ENCODE measurements around the gene WDR88. TPM values are rescaled to one million over a fixed set of nuclear protein-coding genes. Genes with fewer than 3 reads are reported as not detected.
"Not testable (repeated sequence)": the region's sequence is repeated elsewhere in the genome, so short reads cannot be mapped to it uniquely, and the experiment has no call there.

Gene WDR88
- total RNA-seq, 3 donors from 2014 or later, result not detected

GRCh38 chr19:33214596-33214995 lies 82.7 kb downstream of the WDR88 start:
- ATAC-seq, result no peak
- H3K4me3 Mint-ChIP-seq, result no peak overlapping the region
- DNase-seq, result no peak
- H3K9me3 Mint-ChIP-seq, result no peaks in the 10 kb centered on the region
- no peaks in the 10 kb centered on the region for H3K4me1 Mint-ChIP-seq (ENCODE audit: low read depth)
- no peaks in the 10 kb centered on the region for H3K27me3 Mint-ChIP-seq (ENCODE audit: low read depth)
- no peaks in the 10 kb centered on the region for H3K36me3 Mint-ChIP-seq (ENCODE audit: insufficient read depth)

- H3K4me1 Mint-ChIP-seq (ENCODE audit: low read depth), result no peaks in the 10 kb centered on the region
- DNase-seq (no peak), ATAC-seq (no peak)
- no peak overlapping the region for H3K4me3 Mint-ChIP-seq
- H3K36me3 Mint-ChIP-seq (ENCODE audit: insufficient read depth), result no peaks in the 10 kb centered on the region
- H3K9me3 Mint-ChIP-seq, result no peaks in the 10 kb centered on the region
- H3K27me3 Mint-ChIP-seq (ENCODE audit: low read depth), result peaks cover 4% of the 10 kb centered on the region
Observed at GRCh38 chr19:33215438-33216197, 83.7 kb downstream of the WDR88 start.

- H3K4me1 Mint-ChIP-seq (ENCODE audit: low read depth), result no peaks in the 10 kb centered on the region
- no peaks in the 10 kb centered on the region for H3K9me3 Mint-ChIP-seq
- ATAC-seq (no peak), DNase-seq (no peak)
- peaks cover 11% of the 10 kb centered on the region for H3K27me3 Mint-ChIP-seq (ENCODE audit: low read depth)
- no peaks in the 10 kb centered on the region for H3K36me3 Mint-ChIP-seq (ENCODE audit: insufficient read depth)
- H3K4me3 Mint-ChIP-seq, result no peak overlapping the region
Observed at GRCh38 chr19:33216198-33216830, 84.4 kb downstream of the WDR88 start.

GRCh38 chr19:33217881-33218280 lies 86.0 kb downstream of the WDR88 start:
- DNase-seq (no peak), ATAC-seq (no peak)
- Mint-ChIP-seq H3K9me3 (no peaks in the 10 kb centered on the region), H3K4me1 (ENCODE audit: low read depth) (no peaks in the 10 kb centered on the region), H3K4me3 (no peak overlapping the region), H3K36me3 (ENCODE audit: insufficient read depth) (no peaks in the 10 kb centered on the region), H3K27me3 (ENCODE audit: low read depth) (peaks cover 16% of the 10 kb centered on the region)

- no peaks in the 10 kb centered on the region for H3K4me1 Mint-ChIP-seq (ENCODE audit: low read depth)
- DNase-seq (no peak), ATAC-seq (no peak)
- H3K9me3 Mint-ChIP-seq, result no peaks in the 10 kb centered on the region
- no peaks in the 10 kb centered on the region for H3K36me3 Mint-ChIP-seq (ENCODE audit: insufficient read depth)
- peaks cover 25% of the 10 kb centered on the region for H3K27me3 Mint-ChIP-seq (ENCODE audit: low read depth)
- no peak overlapping the region for H3K4me3 Mint-ChIP-seq
Observed at GRCh38 chr19:33219261-33219815, 87.4 kb downstream of the WDR88 start.

GRCh38 chr19:33220115-33220514 lies 88.2 kb downstream of the WDR88 start:
- ATAC-seq (no peak), DNase-seq (no peak)
- Mint-ChIP-seq H3K4me3 (no peak overlapping the region), H3K36me3 (ENCODE audit: insufficient read depth) (no peaks in the 10 kb centered on the region), H3K27me3 (ENCODE audit: low read depth) (peaks cover 32% of the 10 kb centered on the region), H3K9me3 (no peaks in the 10 kb centered on the region), H3K4me1 (ENCODE audit: low read depth) (peaks cover 3% of the 10 kb centered on the region)

GRCh38 chr19:33220735-33221134 lies 88.8 kb downstream of the WDR88 start:
- DNase-seq, result no peak
- no peaks in the 10 kb centered on the region for H3K9me3 Mint-ChIP-seq
- peaks cover 33% of the 10 kb centered on the region for H3K27me3 Mint-ChIP-seq (ENCODE audit: low read depth)
- no peaks in the 10 kb centered on the region for H3K36me3 Mint-ChIP-seq (ENCODE audit: insufficient read depth)
- no peak overlapping the region for H3K4me3 Mint-ChIP-seq
- ATAC-seq, result no peak
- H3K4me1 Mint-ChIP-seq (ENCODE audit: low read depth), result peaks cover 3% of the 10 kb centered on the region

GRCh38 chr19:33221638-33222037 lies 89.7 kb downstream of the WDR88 start:
- Mint-ChIP-seq H3K4me3 (no peak overlapping the region), H3K36me3 (ENCODE audit: insufficient read depth) (no peaks in the 10 kb centered on the region), H3K4me1 (ENCODE audit: low read depth) (peaks cover 10% of the 10 kb centered on the region), H3K27me3 (ENCODE audit: low read depth) (peaks cover 41% of the 10 kb centered on the region), H3K9me3 (no peaks in the 10 kb centered on the region)
- DNase-seq (no peak), ATAC-seq (no peak)

- peaks cover 44% of the 10 kb centered on the region for H3K27me3 Mint-ChIP-seq (ENCODE audit: low read depth)
- not testable (repeated sequence) for ATAC-seq; H3K36me3 Mint-ChIP-seq (ENCODE audit: insufficient read depth); H3K4me3 Mint-ChIP-seq; H3K4me1 Mint-ChIP-seq (ENCODE audit: low read depth); H3K9me3 Mint-ChIP-seq; DNase-seq
Observed at GRCh38 chr19:33222255-33222654, 90.3 kb downstream of the WDR88 start.

GRCh38 chr19:33224694-33225457 lies 93.0 kb downstream of the WDR88 start:
- no peak overlapping the region for H3K4me3 Mint-ChIP-seq
- peaks cover 65% of the 10 kb centered on the region for H3K27me3 Mint-ChIP-seq (ENCODE audit: low read depth)
- no peak for ATAC-seq
- peaks cover 5% of the 10 kb centered on the region for H3K36me3 Mint-ChIP-seq (ENCODE audit: insufficient read depth)
- peaks cover 15% of the 10 kb centered on the region for H3K9me3 Mint-ChIP-seq
- no peak for DNase-seq
- H3K4me1 Mint-ChIP-seq (ENCODE audit: low read depth), result peaks cover 10% of the 10 kb centered on the region

Other genes with a start within 250 kb of the WDR88 start
- gene CEP89, start 160.2 kb upstream of the WDR88 start, total RNA-seq, result 10 to 100 TPM; 14.8 to 17.8 (median 14.8) TPM
- gene FAAP24, start 159.9 kb upstream of the WDR88 start, total RNA-seq, result 1 to 10 TPM; 4.0 to 6.1 (median 5.4) TPM
- gene RHPN2, start 67.2 kb upstream of the WDR88 start, total RNA-seq, result 1 to 10 TPM; 1.3 to 3.4 (median 1.9) TPM
- gene GPATCH1, start 50.9 kb upstream of the WDR88 start, total RNA-seq, result 10 to 100 TPM; 12.4 to 14.7 (median 13.0) TPM
- under 1 TPM; 0.14 to 0.84 (median 0.71) TPM for gene LRP3, start 62.2 kb downstream of the WDR88 start, total RNA-seq
- gene SLC7A10, start 93.7 kb downstream of the WDR88 start, total RNA-seq, result not detected
- gene CEBPA, start 170.4 kb downstream of the WDR88 start, total RNA-seq, result 1 to 10 TPM; 1.0 to 1.5 (median 1.5) TPM
- gene CEBPG, start 241.6 kb downstream of the WDR88 start, total RNA-seq, result 10 to 100 TPM; 28.8 to 32.2 (median 28.8) TPM